SW480 (cell line): ENCODE data around the gene CADPS.
A peak's percentile ranks its signal among the peaks of the same experiment; 100 is the strongest.

ENCODE experiments used
- DNase-seq: peaks from one replicate; pipeline ENCODE4 v3.0.0-alpha.2; 2016; ENCODE audit warnings: low spot score

The CADPS gene

GRCh38 chr3:62557983-62558382 lies 317.2 kb downstream of the CADPS start:
- DNase-seq = no peak

- DNase-seq = no peak
These were observed 317.8 kb downstream of the CADPS start for GRCh38 chr3:62557450-62557849.

GRCh38 chr3:62556121-62556815 lies 318.9 kb downstream of the CADPS start:
- no peak for DNase-seq

GRCh38 chr3:62554264-62554799 lies 320.9 kb downstream of the CADPS start:
- DNase-seq = peak; percentile 20

- DNase-seq = no peak
These were observed 321.4 kb downstream of the CADPS start for GRCh38 chr3:62553811-62554210.

GRCh38 chr3:62551556-62551955 lies 323.7 kb downstream of the CADPS start:
- no peak for DNase-seq

GRCh38 chr3:62550439-62550838 lies 324.8 kb downstream of the CADPS start:
- no peak for DNase-seq

- DNase-seq = no peak
These were observed 326.5 kb downstream of the CADPS start for GRCh38 chr3:62548528-62549205.

GRCh38 chr3:62546266-62546665 lies 328.9 kb downstream of the CADPS start:
- DNase-seq = no peak

GRCh38 chr3:62542185-62542584 lies 333.0 kb downstream of the CADPS start:
- DNase-seq = no peak

- DNase-seq = no peak
These were observed 335.5 kb downstream of the CADPS start for GRCh38 chr3:62539762-62540161.

GRCh38 chr3:62538691-62539356 lies 336.4 kb downstream of the CADPS start:
- no peak for DNase-seq

- DNase-seq = no peak
These were observed 340.9 kb downstream of the CADPS start for GRCh38 chr3:62534326-62534725.

GRCh38 chr3:62532796-62533195 lies 342.4 kb downstream of the CADPS start:
- no peak for DNase-seq

- DNase-seq = no peak
These were observed 343.2 kb downstream of the CADPS start for GRCh38 chr3:62531981-62532380.

GRCh38 chr3:62531493-62531892 lies 343.7 kb downstream of the CADPS start:
- no peak for DNase-seq

GRCh38 chr3:62529230-62529629 lies 346.0 kb downstream of the CADPS start:
- peak; percentile 17 for DNase-seq

- DNase-seq = no peak
These were observed 347.7 kb downstream of the CADPS start for GRCh38 chr3:62527474-62527873.

- DNase-seq = peak; percentile 11
These were observed 349.9 kb downstream of the CADPS start for GRCh38 chr3:62525281-62525680.

- DNase-seq = no peak
These were observed 351.5 kb downstream of the CADPS start for GRCh38 chr3:62523672-62524071.

GRCh38 chr3:62521464-62522105 lies 353.6 kb downstream of the CADPS start:
- DNase-seq = no peak

- no peak for DNase-seq
These were observed 371.7 kb downstream of the CADPS start for GRCh38 chr3:62503516-62503915.
